ENCODE results near the gene PAAF1.

DNA sequence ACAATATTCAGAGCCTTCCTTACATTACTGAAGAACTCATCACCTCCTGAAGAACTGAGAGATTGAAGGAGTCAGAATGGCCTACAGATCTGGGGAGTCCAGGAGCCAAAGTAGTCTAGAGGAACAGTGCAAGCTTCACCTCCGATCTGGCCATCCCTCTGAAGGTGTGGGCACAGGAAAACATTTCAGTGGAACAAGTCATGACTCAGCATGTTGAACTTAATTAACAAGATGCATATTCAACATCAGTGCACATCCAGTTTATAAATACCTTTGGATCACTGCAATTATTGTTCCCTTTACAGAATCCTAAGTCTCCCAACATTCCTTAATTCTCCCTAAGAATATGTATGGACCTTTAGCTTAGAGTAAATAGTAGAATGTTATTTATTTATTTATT is 25.5 kb downstream of the PAAF1 start:
- TF ChIP-seq EZH2 (IDR thresholded peaks at IDR 0.05; ENCODE audit: borderline replicate concordance, control insufficient read depth, low read depth, low read length) (no peak), POLR2AphosphoS5 (IDR thresholded peaks at IDR 0.05; ENCODE audit: low read length) (no peak)
- TF ChIP-seq, protein P1, sequence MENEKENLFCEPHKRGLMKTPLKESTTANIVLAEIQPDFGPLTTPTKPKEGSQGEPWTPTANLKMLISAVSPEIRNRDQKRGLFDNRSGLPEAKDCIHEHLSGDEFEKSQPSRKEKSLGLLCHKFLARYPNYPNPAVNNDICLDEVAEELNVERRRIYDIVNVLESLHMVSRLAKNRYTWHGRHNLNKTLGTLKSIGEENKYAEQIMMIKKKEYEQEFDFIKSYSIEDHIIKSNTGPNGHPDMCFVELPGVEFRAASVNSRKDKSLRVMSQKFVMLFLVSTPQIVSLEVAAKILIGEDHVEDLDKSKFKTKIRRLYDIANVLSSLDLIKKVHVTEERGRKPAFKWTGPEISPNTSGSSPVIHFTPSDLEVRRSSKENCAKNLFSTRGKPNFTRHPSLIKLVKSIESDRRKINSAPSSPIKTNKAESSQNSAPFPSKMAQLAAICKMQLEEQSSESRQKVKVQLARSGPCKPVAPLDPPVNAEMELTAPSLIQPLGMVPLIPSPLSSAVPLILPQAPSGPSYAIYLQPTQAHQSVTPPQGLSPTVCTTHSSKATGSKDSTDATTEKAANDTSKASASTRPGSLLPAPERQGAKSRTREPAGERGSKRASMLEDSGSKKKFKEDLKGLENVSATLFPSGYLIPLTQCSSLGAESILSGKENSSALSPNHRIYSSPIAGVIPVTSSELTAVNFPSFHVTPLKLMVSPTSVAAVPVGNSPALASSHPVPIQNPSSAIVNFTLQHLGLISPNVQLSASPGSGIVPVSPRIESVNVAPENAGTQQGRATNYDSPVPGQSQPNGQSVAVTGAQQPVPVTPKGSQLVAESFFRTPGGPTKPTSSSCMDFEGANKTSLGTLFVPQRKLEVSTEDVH (IDR thresholded peaks at IDR 0.05; ENCODE audit: low read depth, partially characterized antibody), result no peak
- TF ChIP-seq, protein P2, sequence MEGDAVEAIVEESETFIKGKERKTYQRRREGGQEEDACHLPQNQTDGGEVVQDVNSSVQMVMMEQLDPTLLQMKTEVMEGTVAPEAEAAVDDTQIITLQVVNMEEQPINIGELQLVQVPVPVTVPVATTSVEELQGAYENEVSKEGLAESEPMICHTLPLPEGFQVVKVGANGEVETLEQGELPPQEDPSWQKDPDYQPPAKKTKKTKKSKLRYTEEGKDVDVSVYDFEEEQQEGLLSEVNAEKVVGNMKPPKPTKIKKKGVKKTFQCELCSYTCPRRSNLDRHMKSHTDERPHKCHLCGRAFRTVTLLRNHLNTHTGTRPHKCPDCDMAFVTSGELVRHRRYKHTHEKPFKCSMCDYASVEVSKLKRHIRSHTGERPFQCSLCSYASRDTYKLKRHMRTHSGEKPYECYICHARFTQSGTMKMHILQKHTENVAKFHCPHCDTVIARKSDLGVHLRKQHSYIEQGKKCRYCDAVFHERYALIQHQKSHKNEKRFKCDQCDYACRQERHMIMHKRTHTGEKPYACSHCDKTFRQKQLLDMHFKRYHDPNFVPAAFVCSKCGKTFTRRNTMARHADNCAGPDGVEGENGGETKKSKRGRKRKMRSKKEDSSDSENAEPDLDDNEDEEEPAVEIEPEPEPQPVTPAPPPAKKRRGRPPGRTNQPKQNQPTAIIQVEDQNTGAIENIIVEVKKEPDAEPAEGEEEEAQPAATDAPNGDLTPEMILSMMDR (IDR thresholded peaks at IDR 0.05 in 2 of 3, conservative IDR thresholded peaks at IDR 0.05 in 1 of 3; ENCODE audit: control insufficient read depth in 2 of 3, extremely low read depth in 1 of 3, insufficient read depth in 1 of 3, low read depth in 3 of 3, low read length in 3 of 3), result no peak
